Astrocyte (in vitro differentiated cells and primary cell): ENCODE results near the gene GABBR1. TPM values are rescaled to one million over a fixed set of nuclear protein-coding genes. Genes with fewer than 3 reads are reported as not detected.

Experiments used
- DNase-seq: peaks from one replicate; pipeline ENCODE4 v3.0.0-alpha.2; 2010; ENCODE audit warnings: low read depth
- FAIRE-seq: peaks from 2 replicates; lab custom pipeline; 2011; peaks lifted over from hg19 to GRCh38; lab: Jason Lieb, UNC
- H2AFZ ChIP-seq: 2 replicates; pipeline ENCODE4 v1.6.0; 2012; ENCODE audit warnings: low read depth, low read length, inconsistent platforms
- H3K27ac ChIP-seq: 2 replicates; pipeline ENCODE4 v1.5.1; 2011; ENCODE audit warnings: low read depth, low read length, inconsistent platforms
- H3K27me3 ChIP-seq: 2 replicates; pipeline ENCODE4 v1.6.0; 2011; ENCODE audit warnings: low read length, inconsistent platforms; ENCODE audit not compliant: insufficient read depth
- H3K36me3 ChIP-seq: 2 replicates; pipeline ENCODE4 v1.5.1; 2011; ENCODE audit warnings: low read length, inconsistent platforms; ENCODE audit not compliant: insufficient read depth
- H3K4me1 ChIP-seq: 2 replicates; pipeline ENCODE4 v1.5.1; 2011; ENCODE audit warnings: low read length, inconsistent platforms; ENCODE audit not compliant: insufficient read depth
- H3K4me2 ChIP-seq: 2 replicates; pipeline ENCODE4 v1.6.0; 2012; ENCODE audit warnings: low read length, inconsistent platforms
- H3K4me3 ChIP-seq: 2 replicates; pipeline ENCODE4 v1.5.1; 2011; ENCODE audit warnings: low read depth, mild to moderate bottlenecking, low read length, inconsistent platforms; ENCODE audit not compliant: insufficient read depth
- H3K79me2 ChIP-seq: 2 replicates; pipeline ENCODE4 v1.6.0; 2012; ENCODE audit warnings: mild to moderate bottlenecking, low read length, inconsistent platforms; ENCODE audit not compliant: insufficient read depth
- H3K9ac ChIP-seq: 2 replicates; pipeline ENCODE4 v1.6.0; 2012; ENCODE audit warnings: mild to moderate bottlenecking, low read length, inconsistent platforms
- H3K9me3 ChIP-seq: 2 replicates; pipeline ENCODE4 v1.5.1; 2012; ENCODE audit warnings: low read depth, mild to moderate bottlenecking, low read length, inconsistent platforms; ENCODE audit not compliant: insufficient read depth
- H4K20me1 ChIP-seq: 2 replicates; pipeline ENCODE4 v1.6.0; 2012; ENCODE audit warnings: low read length, inconsistent platforms; ENCODE audit not compliant: insufficient read depth
- H3K27ac Mint-ChIP-seq: one replicate; pipeline ENCODE4 v1.8.0; 2021; ENCODE audit warnings: mild to moderate bottlenecking, mixed read lengths; ENCODE audit not compliant: unreplicated experiment
- H3K27me3 Mint-ChIP-seq: one replicate; pipeline ENCODE4 v1.8.0; 2021; ENCODE audit warnings: low read depth, mixed read lengths; ENCODE audit not compliant: unreplicated experiment
- H3K36me3 Mint-ChIP-seq: one replicate; pipeline ENCODE4 v1.8.0; 2021; ENCODE audit warnings: low read depth, mixed read lengths; ENCODE audit not compliant: unreplicated experiment
- H3K4me1 Mint-ChIP-seq: one replicate; pipeline ENCODE4 v1.8.0; 2021; ENCODE audit warnings: low read depth, mixed read lengths; ENCODE audit not compliant: unreplicated experiment
- H3K4me3 Mint-ChIP-seq: one replicate; pipeline ENCODE4 v1.8.0; 2021; ENCODE audit warnings: mild to moderate bottlenecking, moderate library complexity, mixed read lengths; ENCODE audit not compliant: unreplicated experiment
- H3K9me3 Mint-ChIP-seq: one replicate; pipeline ENCODE4 v1.8.0; 2021; ENCODE audit warnings: mild to moderate bottlenecking, mixed read lengths; ENCODE audit not compliant: unreplicated experiment
- EZH2 ChIP-seq: IDR thresholded peaks from 2 replicates; pipeline ENCODE4 v1.6.1; 2012; ENCODE audit warnings: mild to moderate bottlenecking, low read length, inconsistent platforms; ENCODE audit not compliant: insufficient read depth
- total RNA-seq: library from RNA; stranded (reverse); gene quantifications from 2 replicates; pipeline ENCODE4 v1.2.1, GENCODE V29; 2021
- TF ChIP-seq, protein P1 (sequence below): IDR thresholded peaks from 2 replicates; pipeline ENCODE4 v1.5.1; 2011; ENCODE audit warnings: low read depth, mild to moderate bottlenecking, inconsistent platforms, low read length, moderate library complexity; ENCODE audit not compliant: insufficient read depth

GABBR1 gene
- total RNA-seq, 1 donor from 2014 or later: 66.3 TPM

DNA sequence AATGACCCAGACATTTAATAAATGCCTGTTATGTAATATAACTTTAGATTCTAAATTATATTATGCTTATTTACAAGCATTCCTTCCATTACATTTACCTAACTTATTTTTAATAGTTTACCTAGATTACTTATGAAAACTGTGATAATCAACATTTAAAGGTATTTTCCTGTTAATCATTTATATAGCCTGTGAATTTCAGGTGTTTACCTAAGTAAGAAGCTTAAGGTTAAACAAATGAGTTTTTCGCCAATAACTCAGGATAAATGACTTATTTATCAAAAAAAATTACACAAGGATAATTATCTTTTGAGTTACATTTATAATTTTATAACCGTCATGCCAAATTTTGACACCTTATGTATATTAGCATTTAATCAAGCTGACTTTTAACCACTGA lies 108.9 kb downstream of the GABBR1 start:
- Mint-ChIP-seq H3K27ac (no peak overlapping the region), H3K4me1 (peaks cover 6% of the 10 kb centered on the region), H3K36me3 (peaks cover 2% of the 10 kb centered on the region), H3K4me3 (no peak overlapping the region), H3K27me3 (peaks cover under 1% of the 10 kb centered on the region), H3K9me3 (peaks cover 5% of the 10 kb centered on the region)
- Histone ChIP-seq H3K27ac (no peak overlapping the region), H4K20me1 (no peaks in the 10 kb centered on the region), H3K4me1 (no peaks in the 10 kb centered on the region), H2AFZ (no peak overlapping the region), H3K79me2 (no peaks in the 10 kb centered on the region), H3K9me3 (no peaks in the 10 kb centered on the region), H3K27me3 (no peaks in the 10 kb centered on the region), H3K9ac (no peak overlapping the region), H3K4me3 (no peak overlapping the region), H3K4me2 (no peak overlapping the region), H3K36me3 (no peaks in the 10 kb centered on the region)
- FAIRE-seq: no peak
- no peak for DNase-seq
- TF ChIP-seq EZH2: no peak
- TF ChIP-seq, protein P1, sequence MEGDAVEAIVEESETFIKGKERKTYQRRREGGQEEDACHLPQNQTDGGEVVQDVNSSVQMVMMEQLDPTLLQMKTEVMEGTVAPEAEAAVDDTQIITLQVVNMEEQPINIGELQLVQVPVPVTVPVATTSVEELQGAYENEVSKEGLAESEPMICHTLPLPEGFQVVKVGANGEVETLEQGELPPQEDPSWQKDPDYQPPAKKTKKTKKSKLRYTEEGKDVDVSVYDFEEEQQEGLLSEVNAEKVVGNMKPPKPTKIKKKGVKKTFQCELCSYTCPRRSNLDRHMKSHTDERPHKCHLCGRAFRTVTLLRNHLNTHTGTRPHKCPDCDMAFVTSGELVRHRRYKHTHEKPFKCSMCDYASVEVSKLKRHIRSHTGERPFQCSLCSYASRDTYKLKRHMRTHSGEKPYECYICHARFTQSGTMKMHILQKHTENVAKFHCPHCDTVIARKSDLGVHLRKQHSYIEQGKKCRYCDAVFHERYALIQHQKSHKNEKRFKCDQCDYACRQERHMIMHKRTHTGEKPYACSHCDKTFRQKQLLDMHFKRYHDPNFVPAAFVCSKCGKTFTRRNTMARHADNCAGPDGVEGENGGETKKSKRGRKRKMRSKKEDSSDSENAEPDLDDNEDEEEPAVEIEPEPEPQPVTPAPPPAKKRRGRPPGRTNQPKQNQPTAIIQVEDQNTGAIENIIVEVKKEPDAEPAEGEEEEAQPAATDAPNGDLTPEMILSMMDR: no peak

DNA sequence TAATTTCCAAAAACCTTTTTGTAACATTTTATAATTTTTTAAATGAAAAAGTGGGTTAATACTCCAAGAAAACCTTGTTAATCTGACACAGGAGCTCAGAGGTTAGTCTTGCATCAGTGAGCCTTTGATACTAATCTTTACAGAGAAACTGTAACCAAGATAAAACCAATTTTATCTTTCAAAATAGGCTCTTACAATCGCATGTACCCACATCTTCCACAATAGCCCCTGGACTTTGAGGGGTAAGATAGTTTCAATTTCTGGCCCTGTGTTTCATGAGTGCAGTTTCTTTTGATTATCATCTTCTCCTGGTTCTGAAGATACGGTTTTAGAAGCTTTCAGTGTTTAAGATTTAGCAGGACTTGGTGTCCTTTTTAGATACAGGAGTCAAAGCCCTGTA lies 110.8 kb downstream of the GABBR1 start:
- Mint-ChIP-seq H3K36me3 (peaks cover 4% of the 10 kb centered on the region), H3K27me3 (no peaks in the 10 kb centered on the region), H3K9me3 (peaks cover 5% of the 10 kb centered on the region), H3K27ac (no peak overlapping the region), H3K4me1 (peaks cover 4% of the 10 kb centered on the region), H3K4me3 (no peak overlapping the region)
- no peak overlapping the region for H3K4me3 ChIP-seq
- no peaks in the 10 kb centered on the region for H3K36me3 ChIP-seq
- no peak overlapping the region for H3K27ac ChIP-seq
- no peak for FAIRE-seq
- H4K20me1 ChIP-seq: no peaks in the 10 kb centered on the region
- H3K9me3 ChIP-seq: no peaks in the 10 kb centered on the region
- H3K27me3 ChIP-seq: no peaks in the 10 kb centered on the region
- no peaks in the 10 kb centered on the region for H3K4me1 ChIP-seq
- no peak overlapping the region for H2AFZ ChIP-seq
- no peak overlapping the region for H3K4me2 ChIP-seq
- no peaks in the 10 kb centered on the region for H3K79me2 ChIP-seq
- DNase-seq: no peak
- H3K9ac ChIP-seq: no peak overlapping the region
- TF ChIP-seq, protein P1: no peak
- no peak for TF ChIP-seq EZH2

DNA sequence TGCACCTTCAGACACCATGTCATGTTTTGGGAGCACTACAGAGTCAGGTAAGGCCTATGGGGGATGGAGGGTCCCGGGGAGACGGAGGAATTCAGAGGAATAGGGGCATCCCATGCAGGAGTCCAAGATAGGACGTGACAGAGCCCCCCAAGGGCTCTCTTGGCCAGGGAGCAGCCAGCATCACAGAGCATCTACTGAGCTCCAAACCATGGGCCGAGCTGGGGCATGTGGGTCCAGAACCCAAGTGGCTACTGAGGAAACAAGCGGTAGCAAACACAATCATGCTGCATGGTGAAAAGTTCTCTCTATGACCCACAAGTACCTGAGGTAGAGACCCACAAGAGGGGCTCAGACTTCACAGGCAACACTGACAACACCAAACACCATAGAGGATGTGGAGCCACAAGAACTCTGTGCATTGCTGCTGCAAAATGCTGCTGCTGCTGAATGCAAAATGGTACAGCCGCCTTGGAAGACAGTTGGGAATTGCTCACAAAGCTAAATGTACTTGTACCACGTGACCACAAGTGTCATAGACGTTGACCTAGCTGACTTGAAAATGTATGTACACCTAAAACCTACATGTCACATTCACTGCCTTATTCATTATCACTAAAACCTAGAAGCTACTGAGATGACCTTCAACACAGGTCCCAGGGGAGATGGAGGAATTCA lies 111.8 kb downstream of the GABBR1 start:
- no peaks in the 10 kb centered on the region for H4K20me1 ChIP-seq
- no peaks in the 10 kb centered on the region for H3K27me3 ChIP-seq
- no peak overlapping the region for H3K4me3 Mint-ChIP-seq
- H3K79me2 ChIP-seq: no peaks in the 10 kb centered on the region
- no peak for DNase-seq
- no peak overlapping the region for H3K27ac ChIP-seq
- no peak overlapping the region for H2AFZ ChIP-seq
- no peaks in the 10 kb centered on the region for H3K4me1 ChIP-seq
- H3K9me3 Mint-ChIP-seq: peaks cover 5% of the 10 kb centered on the region
- no peak overlapping the region for H3K9ac ChIP-seq
- no peak overlapping the region for H3K4me3 ChIP-seq
- no peak overlapping the region for H3K27ac Mint-ChIP-seq
- TF ChIP-seq, protein P1: no peak
- no peak for TF ChIP-seq EZH2
- H3K9me3 ChIP-seq: no peaks in the 10 kb centered on the region
- FAIRE-seq: no peak
- H3K4me1 Mint-ChIP-seq: peaks cover 2% of the 10 kb centered on the region
- H3K36me3 ChIP-seq: no peaks in the 10 kb centered on the region
- H3K36me3 Mint-ChIP-seq: peaks cover 4% of the 10 kb centered on the region
- H3K4me2 ChIP-seq: no peak overlapping the region
- no peaks in the 10 kb centered on the region for H3K27me3 Mint-ChIP-seq
